SKM-1 (cell line): ENCODE measurements around the gene FOXC2.

Source experiments
- DNase-seq: peaks from one replicate; lab custom pipeline; 2025; ENCODE audit not compliant: unreplicated experiment; lab: John Stamatoyannopoulos, UW

FOXC2 gene

GRCh38 chr16:86610779-86611524 is 44.3 kb downstream of the FOXC2 start:
- DNase-seq: no peak

GRCh38 chr16:86611525-86611855 is 44.9 kb downstream of the FOXC2 start:
- DNase-seq: no peak

GRCh38 chr16:86611941-86612340 is 45.3 kb downstream of the FOXC2 start:
- DNase-seq: no peak

- no peak for DNase-seq
Observed at GRCh38 chr16:86614699-86615098, 48.1 kb downstream of the FOXC2 start.

- DNase-seq: no peak
Observed at GRCh38 chr16:86616906-86617305, 50.3 kb downstream of the FOXC2 start.

- DNase-seq: no peak
Observed at GRCh38 chr16:86618431-86619238, 52.0 kb downstream of the FOXC2 start.
